ENCODE results near the gene SKAP2. TPM values are rescaled to one million over a fixed set of nuclear protein-coding genes. Genes with fewer than 3 reads are reported as not detected.
A peak's percentile ranks its signal among the peaks of the same experiment; 100 is the strongest.

SKAP2 gene
- total RNA-seq, 6 donors from 2014 or later = 21.7 to 57.2 (median 32.6) TPM

DNA sequence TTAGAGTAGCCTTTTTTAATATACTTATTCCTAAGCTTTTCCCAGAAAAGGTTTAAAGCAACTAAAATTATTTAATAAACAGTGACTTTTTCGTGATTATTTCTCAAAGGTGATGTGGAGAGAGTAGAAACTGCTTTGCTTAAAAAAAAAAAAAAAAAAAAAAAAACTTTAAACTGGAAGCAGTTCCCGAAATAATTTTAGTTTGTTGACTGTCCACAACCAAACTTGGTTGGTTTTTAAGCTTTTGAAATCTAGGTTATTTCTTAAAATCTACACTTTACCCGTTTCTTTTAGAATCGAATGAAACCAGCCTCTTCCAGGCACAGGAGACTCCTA is 7.3 kb downstream of the SKAP2 start:
- Histone ChIP-seq H3K27ac (peak overlapping the region; percentile 75 to 92 (median 81)), H3K9me3 (no peaks in the 10 kb centered on the region), H3K4me1 (peaks cover 0 to 19% (median 11%) of the 10 kb centered on the region in 4 donors), H3K4me3 (peak overlapping the region in 3 of 4 donors; percentile 2 to 40 (median 37)), H3K36me3 (no peaks in the 10 kb centered on the region), H3K27me3 (no peaks in the 10 kb centered on the region)
- TF ChIP-seq, protein P1, sequence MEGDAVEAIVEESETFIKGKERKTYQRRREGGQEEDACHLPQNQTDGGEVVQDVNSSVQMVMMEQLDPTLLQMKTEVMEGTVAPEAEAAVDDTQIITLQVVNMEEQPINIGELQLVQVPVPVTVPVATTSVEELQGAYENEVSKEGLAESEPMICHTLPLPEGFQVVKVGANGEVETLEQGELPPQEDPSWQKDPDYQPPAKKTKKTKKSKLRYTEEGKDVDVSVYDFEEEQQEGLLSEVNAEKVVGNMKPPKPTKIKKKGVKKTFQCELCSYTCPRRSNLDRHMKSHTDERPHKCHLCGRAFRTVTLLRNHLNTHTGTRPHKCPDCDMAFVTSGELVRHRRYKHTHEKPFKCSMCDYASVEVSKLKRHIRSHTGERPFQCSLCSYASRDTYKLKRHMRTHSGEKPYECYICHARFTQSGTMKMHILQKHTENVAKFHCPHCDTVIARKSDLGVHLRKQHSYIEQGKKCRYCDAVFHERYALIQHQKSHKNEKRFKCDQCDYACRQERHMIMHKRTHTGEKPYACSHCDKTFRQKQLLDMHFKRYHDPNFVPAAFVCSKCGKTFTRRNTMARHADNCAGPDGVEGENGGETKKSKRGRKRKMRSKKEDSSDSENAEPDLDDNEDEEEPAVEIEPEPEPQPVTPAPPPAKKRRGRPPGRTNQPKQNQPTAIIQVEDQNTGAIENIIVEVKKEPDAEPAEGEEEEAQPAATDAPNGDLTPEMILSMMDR (IDR thresholded peaks at IDR 0.05) = no peak
- TF ChIP-seq EP300 (IDR thresholded peaks at IDR 0.05) = no peak
- TF ChIP-seq POLR2A (IDR thresholded peaks at IDR 0.05) = no peak
- no peak for TF ChIP-seq POLR2AphosphoS5 (IDR thresholded peaks at IDR 0.05)
- DNase-seq = no peak
- 5 to 6% methylated on average over 4 of the region's 4 CpGs for WGBS, 2 donors
- ATAC-seq (ENCODE audit: low FRiP score in 2 of 2) = no peak

DNA sequence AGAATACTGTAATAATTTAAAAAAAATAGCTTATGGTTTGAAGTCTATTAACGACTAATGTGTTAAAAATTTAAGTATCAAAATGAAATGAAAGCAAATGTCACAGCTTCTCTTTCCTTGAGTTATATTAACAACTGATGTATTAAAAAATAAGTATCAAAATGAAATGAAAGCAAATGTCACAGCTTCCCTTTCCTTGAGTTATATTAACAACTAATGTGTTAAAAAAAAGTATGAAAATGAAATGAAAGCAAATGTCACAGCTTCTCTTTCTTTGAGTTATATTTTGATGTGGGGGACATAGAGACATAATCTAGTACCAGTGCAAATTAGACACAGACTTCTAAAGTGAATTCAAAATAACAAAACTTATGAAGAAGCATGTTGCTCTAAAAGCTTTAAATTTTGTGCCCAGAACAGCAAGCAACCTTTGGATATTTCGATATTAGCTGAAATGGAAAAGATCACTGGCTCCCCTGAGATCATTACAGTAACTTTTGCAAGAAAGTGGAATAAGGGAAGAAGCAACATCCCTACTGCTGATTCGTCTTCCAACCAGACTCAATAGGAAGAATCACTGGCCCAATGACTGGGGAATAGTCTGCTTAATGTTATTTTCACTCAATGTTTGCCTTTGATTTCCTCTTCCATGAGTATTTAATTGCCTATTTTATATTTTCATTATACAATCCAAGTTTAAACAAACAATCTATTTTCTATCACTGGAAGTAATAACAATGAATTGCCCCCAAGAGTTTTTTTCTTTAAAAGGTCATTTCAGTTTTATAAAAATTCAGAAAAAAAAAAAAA is 8.0 kb downstream of the SKAP2 start:
- Histone ChIP-seq H3K4me1 (peaks cover 0 to 14% (median 11%) of the 10 kb centered on the region in 4 donors), H3K9me3 (no peaks in the 10 kb centered on the region), H3K27ac (peak overlapping the region; percentile 23 to 92 (median 60)), H3K27me3 (no peaks in the 10 kb centered on the region), H3K36me3 (no peaks in the 10 kb centered on the region), H3K4me3 (peak overlapping the region in 2 of 4 donors; percentile 24 to 40)
- 23 to 31% methylated on average over 3 of the region's 3 CpGs for WGBS, 2 donors
- TF ChIP-seq, protein P1 (IDR thresholded peaks at IDR 0.05) = no peak
- TF ChIP-seq POLR2AphosphoS5 (IDR thresholded peaks at IDR 0.05) (no peak), POLR2A (IDR thresholded peaks at IDR 0.05) (no peak), EP300 (IDR thresholded peaks at IDR 0.05) (no peak)
- ATAC-seq (ENCODE audit: low FRiP score in 2 of 2) (peak in 1 of 2 donors; percentile 57), DNase-seq (no peak)

DNA sequence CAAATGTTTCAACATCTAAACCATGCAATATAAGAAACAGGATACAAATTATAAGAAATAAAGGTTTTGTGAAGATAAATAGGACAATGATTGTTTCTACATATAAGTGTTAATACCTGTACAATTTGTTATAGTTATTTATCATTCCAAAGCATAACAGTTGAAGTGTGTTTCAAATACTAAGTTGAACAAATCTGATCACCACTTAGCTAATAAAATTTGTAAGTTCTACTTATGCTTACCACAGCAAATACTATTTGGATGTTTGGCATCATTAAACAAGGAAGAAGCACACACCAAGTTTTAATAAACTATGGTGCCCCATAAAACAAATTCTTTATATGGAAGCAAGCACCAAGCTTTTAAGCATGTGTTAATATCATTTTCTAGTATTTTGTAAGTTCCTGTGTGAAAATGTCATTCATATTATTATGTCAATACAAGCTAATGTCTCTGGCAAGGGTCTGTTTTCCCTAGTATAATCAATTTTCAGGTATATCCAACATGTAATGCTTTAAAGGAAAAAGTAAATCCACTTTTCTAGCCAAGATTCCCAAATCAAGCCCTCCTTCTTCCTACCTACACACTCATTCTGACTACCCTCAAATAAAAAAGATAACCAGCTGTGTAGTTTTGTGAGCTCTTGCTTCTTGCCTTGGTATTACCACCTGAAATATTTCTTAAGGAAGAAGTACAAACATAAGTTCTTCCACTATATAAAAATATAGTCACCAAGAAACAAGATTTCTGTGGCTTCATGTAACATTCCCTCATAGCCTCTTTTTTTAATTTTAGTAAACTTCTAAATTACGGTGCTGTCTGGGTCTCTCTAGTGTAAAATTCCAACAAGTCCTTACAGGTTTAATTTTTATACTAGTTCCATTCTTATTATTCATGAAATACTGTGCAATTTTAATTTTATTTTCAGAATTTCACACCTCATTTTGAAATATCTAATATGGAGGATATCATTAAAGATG is 9.2 kb downstream of the SKAP2 start:
- H3K9me3 ChIP-seq = no peaks in the 10 kb centered on the region
- TF ChIP-seq, protein P1 (IDR thresholded peaks at IDR 0.05) = no peak
- no peak for TF ChIP-seq POLR2A (IDR thresholded peaks at IDR 0.05)
- TF ChIP-seq POLR2AphosphoS5 (IDR thresholded peaks at IDR 0.05) = no peak
- TF ChIP-seq EP300 (IDR thresholded peaks at IDR 0.05) = no peak
- WGBS, 2 donors = 56 to 59% methylated on average over 1 of the region's 1 CpG
- DNase-seq (no peak), ATAC-seq (ENCODE audit: low FRiP score in 2 of 2) (no peak)
- no peaks in the 10 kb centered on the region for H3K27me3 ChIP-seq
- H3K4me3 ChIP-seq = peak overlapping the region in 1 of 4 donors; percentile 24
- H3K4me1 ChIP-seq = peaks cover 0 to 10% (median 6%) of the 10 kb centered on the region in 4 donors
- H3K36me3 ChIP-seq = no peaks in the 10 kb centered on the region
- H3K27ac ChIP-seq = peak overlapping the region; percentile 23 to 92 (median 60)

DNA sequence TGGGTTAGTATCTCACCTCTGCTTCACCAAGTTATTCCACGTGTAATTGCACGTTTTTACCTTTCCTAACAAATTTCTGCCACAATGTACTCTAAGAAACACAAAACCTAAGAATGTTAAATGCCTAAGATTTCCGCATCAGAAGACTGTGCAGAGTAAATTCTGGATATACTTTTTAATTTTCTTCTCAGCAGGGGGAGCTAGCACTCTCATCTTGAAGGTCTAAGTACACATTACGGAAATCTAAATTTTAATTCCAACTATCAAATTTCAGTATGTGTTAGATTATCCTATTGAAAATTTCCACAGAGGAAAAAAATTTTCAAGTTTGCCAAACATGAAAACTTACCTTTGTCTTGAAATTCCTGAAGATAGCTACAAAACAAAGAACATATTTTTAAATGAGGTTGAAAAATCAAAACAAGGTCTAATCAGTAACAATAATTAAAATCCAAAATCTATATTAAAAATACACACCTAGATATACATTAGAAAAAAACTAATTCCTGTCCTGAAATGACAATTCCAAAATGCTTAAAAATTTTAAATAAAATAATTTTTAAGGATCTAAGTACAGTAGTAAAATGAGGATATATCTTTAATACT is 10.5 kb downstream of the SKAP2 start:
- Histone ChIP-seq H3K4me3 (no peak overlapping the region), H3K9me3 (no peaks in the 10 kb centered on the region), H3K27ac (peak overlapping the region in 2 of 4 donors; percentile 83 to 92), H3K27me3 (no peaks in the 10 kb centered on the region), H3K4me1 (peaks cover 0 to 10% (median 3%) of the 10 kb centered on the region in 4 donors), H3K36me3 (no peaks in the 10 kb centered on the region)
- WGBS, 2 donors = 25 to 31% methylated on average over 4 of the region's 4 CpGs
- ATAC-seq (ENCODE audit: low FRiP score in 2 of 2) (peak in 1 of 2 donors; percentile 62), DNase-seq (no peak)
- TF ChIP-seq, protein P1 (IDR thresholded peaks at IDR 0.05) = peak; percentile 20 to 47 (median 39)
- no peak for TF ChIP-seq POLR2A (IDR thresholded peaks at IDR 0.05)
